GM19438 (cell line): ENCODE measurements around the gene SUSD4.

Experiments
- ATAC-seq: cut with Tn5 transposase; IDR thresholded peaks from one replicate; pipeline ENCODE4 v1.9.1; 2021; ENCODE audit warnings: low read depth; ENCODE audit not compliant: unreplicated experiment

SUSD4 gene

DNA sequence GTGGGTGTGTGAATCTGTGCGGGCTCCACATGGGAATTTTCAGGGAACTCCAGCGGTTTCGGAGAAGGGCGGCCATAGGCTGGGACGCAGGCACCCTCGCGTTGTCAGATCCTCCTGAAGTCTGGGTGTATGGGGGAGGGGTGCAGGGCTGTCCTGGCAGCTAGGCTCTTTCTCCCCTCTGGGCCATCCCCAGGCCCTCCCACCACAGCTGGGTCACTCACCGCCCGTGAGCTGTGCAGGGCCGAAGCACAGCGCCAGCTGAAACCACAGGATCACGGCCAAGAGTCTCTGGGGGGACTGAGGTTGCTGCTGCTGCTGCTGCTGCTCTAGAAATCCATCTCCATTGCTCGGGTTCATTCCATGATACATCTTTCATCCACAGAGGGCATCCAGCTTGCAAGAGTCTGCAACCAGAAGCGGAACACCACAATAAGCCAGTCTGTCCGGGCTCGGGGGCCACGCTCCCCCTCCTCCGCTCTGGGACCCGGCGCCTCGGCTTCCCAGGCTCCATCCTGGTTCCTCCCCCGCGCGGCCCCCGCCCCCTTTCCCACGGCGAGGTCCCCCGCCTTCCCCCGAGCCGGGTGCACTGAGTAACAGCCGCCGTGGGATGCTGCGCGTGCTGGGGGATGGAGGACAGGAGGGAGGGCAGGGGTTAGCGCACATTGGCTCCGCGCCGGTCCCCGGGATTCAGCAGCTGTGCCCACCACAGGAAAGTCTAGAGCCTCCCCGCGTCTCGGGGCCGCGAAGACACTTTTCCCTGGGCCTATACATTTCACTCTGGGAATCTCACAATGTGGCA is 720 bp downstream of the SUSD4 start:
- ATAC-seq: no peak

DNA sequence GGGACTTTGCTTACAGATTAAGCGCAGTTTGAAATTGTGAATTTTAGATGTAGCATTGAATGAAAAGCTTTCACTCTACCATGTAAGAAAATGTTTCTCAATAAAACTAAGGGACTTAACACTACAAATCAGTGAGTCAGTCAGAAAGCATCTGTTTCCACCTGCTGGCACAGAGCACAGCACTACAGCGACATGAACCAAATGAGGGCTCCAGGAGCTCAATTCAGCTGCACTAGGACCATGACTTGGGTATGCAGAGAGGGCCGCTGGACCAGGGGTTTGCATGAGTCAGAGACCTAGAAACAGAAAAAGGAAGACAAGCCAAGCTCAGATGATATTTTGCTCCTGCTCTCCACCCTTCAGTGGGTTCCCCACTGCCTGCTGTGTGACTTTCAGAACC is 5.2 kb downstream of the SUSD4 start:
- ATAC-seq: no peak

- ATAC-seq: no peak
Measured at GRCh38 chr1:223355699-223356098, 8.3 kb downstream of the SUSD4 start.

DNA sequence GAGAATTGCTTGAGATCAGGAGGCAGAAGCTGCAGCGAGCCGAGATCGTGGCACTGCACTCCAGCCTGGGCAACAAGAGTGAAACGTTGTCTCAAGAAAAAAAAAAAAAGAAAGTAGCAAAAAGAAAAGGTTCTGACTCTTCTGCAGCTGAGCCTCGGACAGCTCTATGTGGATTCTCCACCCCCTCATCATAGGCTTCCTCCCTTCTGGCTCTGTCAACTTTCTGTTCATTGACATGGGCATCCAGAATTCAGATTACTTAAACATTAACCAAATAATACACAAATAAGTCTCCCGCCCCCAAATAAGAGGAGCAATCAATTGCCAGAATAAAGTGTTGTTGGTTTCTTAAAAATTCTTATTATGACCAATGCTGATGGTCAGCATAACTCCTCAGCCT is 10.0 kb downstream of the SUSD4 start:
- ATAC-seq: no peak

- no peak for ATAC-seq
Measured at GRCh38 chr1:223352944-223353343, 11.0 kb downstream of the SUSD4 start.

- ATAC-seq: no peak
Measured at GRCh38 chr1:223350361-223350908, 13.5 kb downstream of the SUSD4 start.

DNA sequence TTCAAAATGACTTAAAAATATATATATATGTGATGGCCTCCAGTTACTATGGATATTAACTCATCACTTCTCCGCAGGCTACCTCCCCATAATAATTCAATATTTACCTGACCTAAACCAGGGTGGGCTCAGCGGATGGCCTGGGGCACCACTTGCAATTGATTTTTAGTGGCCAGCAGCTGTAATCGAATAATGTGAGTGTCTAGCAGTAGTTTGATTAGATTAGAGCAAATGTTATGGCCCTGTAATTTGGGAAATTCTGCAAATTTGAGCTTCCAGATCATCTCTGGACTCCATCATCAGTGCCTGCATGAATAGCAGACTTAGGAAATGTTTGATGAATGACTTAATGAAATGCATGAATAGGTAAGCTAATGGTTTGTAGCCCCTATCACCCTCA is 14.7 kb downstream of the SUSD4 start:
- ATAC-seq: no peak

DNA sequence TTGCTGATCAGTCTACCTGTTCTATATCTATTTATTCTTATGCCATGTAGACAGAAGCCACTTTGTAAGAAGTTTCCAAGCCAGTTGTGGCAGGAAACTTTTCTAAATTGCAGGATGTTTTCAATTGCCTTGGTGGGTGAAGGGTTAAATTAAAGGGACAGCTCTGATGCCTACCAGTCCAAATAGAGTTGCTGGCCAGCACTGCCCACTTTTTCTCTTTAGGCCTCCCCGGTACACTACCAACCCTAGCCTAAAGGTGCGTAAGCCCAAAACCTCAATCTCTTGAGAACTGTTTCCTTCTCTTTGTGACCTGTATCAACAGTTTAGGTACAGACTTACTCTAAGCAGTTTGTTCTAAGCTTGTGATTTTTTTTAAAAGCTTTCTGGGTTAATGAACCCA is 15.5 kb downstream of the SUSD4 start:
- ATAC-seq: no peak

DNA sequence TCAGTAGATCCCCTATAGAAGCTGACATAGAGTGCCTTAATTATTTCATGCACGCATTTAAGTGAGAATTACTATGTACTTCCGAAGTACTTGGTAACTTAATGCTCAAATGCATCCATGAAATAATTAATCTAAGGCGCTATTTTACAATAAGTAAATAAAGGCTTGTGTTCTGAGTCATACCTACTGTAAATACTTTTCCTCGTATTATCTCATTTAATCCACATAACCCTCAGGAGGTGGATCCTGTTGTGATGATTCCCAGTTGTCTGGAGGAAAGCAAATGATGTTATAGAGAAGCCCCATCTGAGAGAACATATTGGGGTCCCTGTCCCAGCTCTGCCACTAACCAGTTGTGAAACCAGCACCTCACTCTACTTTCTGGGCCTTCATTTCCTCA is 16.4 kb downstream of the SUSD4 start:
- ATAC-seq: no peak

DNA sequence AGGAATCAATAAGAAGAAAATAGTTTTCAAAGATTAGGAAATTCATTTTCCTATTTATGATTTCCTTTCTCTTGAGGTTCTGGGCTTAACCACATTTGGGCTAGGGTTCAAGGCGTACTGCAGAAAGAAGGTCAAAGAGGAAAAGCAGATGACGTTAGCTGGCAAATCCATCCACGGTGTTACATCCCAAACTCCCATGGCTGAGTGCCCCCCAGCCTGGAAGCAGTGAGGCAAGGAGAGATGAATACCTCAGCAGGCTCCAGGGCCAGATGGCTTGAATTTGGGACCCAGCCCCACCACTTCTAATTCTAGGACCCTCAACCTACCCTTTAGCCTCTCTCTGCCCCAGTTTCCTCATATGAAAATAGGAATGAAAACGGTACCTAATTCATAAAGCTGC is 17.7 kb downstream of the SUSD4 start:
- ATAC-seq: no peak

DNA sequence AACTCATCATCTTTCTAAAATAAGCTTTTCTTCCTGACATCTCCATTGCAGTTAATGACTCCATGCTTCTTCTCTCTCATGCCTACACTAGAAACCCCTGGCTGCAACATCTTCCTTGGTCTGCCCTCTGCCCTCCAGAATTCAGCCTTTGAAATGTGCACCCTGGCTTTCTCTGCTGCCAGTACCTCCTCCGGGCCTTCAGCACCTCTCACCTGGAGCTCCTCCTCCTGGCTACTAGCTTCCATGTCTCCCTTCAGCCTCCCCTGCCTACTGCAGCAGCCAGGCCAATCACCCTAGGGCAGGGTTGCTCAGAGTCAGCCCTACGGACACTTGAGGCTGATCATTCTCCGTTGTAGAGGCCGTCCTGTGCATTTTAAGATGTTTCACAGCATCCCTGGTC is 18.3 kb downstream of the SUSD4 start:
- no peak for ATAC-seq

- no peak for ATAC-seq
Measured at GRCh38 chr1:223344491-223344890, 19.5 kb downstream of the SUSD4 start.

GRCh38 chr1:223343692-223344091 is 20.3 kb downstream of the SUSD4 start:
- ATAC-seq: no peak

GRCh38 chr1:223341121-223341520 is 22.9 kb downstream of the SUSD4 start:
- no peak for ATAC-seq

- ATAC-seq: no peak
Measured at GRCh38 chr1:223340637-223341036, 23.3 kb downstream of the SUSD4 start.

GRCh38 chr1:223339861-223340260 is 24.1 kb downstream of the SUSD4 start:
- ATAC-seq: no peak

GRCh38 chr1:223338811-223339746 is 24.9 kb downstream of the SUSD4 start:
- ATAC-seq: no peak

GRCh38 chr1:223337174-223337869 is 26.7 kb downstream of the SUSD4 start:
- no peak for ATAC-seq

GRCh38 chr1:223334156-223334555 is 29.8 kb downstream of the SUSD4 start:
- no peak for ATAC-seq

- ATAC-seq: no peak
Measured at GRCh38 chr1:223332997-223333396, 31.0 kb downstream of the SUSD4 start.

- no peak for ATAC-seq
Measured at GRCh38 chr1:223331929-223332328, 32.0 kb downstream of the SUSD4 start.
